Thyroid gland (tissue), 4 donors: Measurements from ENCODE around the gene LYRM4.

Experiments used
- CTCF ChIP-seq, 6 experiments: fragments of 200-600 bp in 3 of 6; fragments of 450-650 bp in 3 of 6; sonication (generic) in 3 of 6; IDR thresholded peaks; one replicate each; pipeline ENCODE4 v1.5.1; 2016 to 2019; ENCODE audit warnings: antibody characterized with exemption in 6 of 6, mild to moderate bottlenecking in 2 of 6, inconsistent platforms in 1 of 6, moderate library complexity in 1 of 6
- POLR2A ChIP-seq, 2 donors: fragments of 450-650 bp; IDR thresholded peaks; one replicate each; pipeline ENCODE4 v1.6.1; 2017; ENCODE audit warnings: antibody characterized with exemption in 2 of 2, mild to moderate bottlenecking in 2 of 2, moderate library complexity in 1 of 2

DNA sequence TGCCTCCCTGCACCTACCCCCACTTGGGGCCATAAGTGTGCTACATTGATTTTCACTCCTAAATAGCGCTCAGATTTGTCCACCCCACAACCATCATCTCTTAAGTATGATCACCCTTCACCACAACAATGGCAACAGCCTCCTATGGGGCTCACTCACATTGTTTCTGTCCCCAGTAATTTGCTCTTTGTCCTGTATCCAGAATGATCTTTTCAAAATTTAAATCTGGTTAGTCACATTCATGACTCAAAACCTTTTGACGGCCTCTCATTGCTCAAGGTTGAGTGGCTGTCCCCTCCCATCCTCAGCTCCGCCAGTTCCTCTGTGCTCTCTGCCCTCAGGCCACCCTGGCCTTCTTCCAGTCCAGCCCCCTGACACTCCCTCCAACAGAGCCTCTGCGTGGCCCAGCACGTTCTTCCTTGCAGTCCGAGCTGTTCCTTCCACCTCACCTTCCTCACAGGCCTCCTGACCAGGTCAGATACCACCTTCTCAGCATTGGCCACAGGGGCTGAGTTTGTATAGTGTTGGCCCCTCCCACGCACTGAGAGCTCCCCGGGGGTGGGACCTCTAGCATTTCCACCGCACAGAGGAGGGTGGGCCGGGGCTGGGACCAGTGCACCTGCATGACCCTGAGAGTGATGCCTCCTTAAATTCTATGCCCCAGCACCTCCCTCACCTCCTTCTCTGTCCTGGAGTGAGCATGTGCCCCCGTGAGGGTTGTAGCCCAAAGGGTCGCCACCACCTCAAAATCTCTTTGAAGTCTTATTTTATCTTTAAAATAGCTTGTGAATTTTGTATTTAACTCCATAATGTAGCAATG, 178.1 kb downstream of the LYRM4 start:
- no peak for TF ChIP-seq CTCF (IDR thresholded peaks at IDR 0.05)
- TF ChIP-seq POLR2A (IDR thresholded peaks at IDR 0.05): no peak
